GM06990 (cell line): ENCODE measurements around the gene BEAN1.

Source experiments
- DNase-seq: peaks from one replicate; pipeline ENCODE4 v3.0.0-alpha.2; 2011; ENCODE audit not compliant: insufficient read length; ENCODE audit errors: extremely low read depth
- H3K27me3 ChIP-seq: replicated peaks from 2 replicates; pipeline ENCODE4 v1.6.0; 2011; ENCODE audit warnings: low read length; ENCODE audit not compliant: control insufficient read depth, insufficient read depth
- H3K36me3 ChIP-seq: 2 replicates; pipeline ENCODE4 v1.5.1; 2011; ENCODE audit warnings: low read length; ENCODE audit not compliant: control insufficient read depth, insufficient read depth
- H3K4me3 ChIP-seq: replicated peaks from 2 replicates; pipeline ENCODE4 v1.5.1; 2011; ENCODE audit warnings: low read depth, mild to moderate bottlenecking, control low read depth, low read length
- TF ChIP-seq, protein P1 (sequence below): IDR thresholded peaks from 2 replicates; pipeline ENCODE4 v1.5.1; 2011; ENCODE audit warnings: low read length, control low read depth, mild to moderate bottlenecking, inconsistent platforms; ENCODE audit not compliant: insufficient read depth, poor library complexity, severe bottlenecking

BEAN1 gene

DNA sequence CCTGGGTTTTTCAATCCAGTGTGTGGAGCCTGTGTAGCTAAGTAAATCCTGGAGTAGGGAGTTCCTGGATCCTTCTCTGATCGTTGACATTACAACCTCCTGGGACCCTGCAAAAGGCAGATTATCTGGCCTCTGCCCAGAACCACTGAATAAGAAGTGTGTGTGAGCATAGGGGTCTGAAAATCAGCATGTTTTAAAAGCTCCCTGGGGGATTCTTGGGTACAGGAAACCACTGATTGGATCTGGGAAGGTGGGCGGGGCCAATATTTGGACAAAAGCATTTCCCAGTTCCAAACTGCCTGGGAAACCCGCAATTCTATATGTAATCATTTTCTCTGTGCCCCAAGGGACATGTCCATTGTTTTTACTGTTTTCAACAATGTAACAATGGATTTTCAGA, 27.2 kb upstream of the BEAN1 start:
- TF ChIP-seq, protein P1, sequence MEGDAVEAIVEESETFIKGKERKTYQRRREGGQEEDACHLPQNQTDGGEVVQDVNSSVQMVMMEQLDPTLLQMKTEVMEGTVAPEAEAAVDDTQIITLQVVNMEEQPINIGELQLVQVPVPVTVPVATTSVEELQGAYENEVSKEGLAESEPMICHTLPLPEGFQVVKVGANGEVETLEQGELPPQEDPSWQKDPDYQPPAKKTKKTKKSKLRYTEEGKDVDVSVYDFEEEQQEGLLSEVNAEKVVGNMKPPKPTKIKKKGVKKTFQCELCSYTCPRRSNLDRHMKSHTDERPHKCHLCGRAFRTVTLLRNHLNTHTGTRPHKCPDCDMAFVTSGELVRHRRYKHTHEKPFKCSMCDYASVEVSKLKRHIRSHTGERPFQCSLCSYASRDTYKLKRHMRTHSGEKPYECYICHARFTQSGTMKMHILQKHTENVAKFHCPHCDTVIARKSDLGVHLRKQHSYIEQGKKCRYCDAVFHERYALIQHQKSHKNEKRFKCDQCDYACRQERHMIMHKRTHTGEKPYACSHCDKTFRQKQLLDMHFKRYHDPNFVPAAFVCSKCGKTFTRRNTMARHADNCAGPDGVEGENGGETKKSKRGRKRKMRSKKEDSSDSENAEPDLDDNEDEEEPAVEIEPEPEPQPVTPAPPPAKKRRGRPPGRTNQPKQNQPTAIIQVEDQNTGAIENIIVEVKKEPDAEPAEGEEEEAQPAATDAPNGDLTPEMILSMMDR = no peak
- Histone ChIP-seq H3K4me3 (no peak overlapping the region), H3K27me3 (no peaks in the 10 kb centered on the region; the same call in 1 of the 2 replicates), H3K36me3 (no peaks in the 10 kb centered on the region)
- no peak for DNase-seq

DNA sequence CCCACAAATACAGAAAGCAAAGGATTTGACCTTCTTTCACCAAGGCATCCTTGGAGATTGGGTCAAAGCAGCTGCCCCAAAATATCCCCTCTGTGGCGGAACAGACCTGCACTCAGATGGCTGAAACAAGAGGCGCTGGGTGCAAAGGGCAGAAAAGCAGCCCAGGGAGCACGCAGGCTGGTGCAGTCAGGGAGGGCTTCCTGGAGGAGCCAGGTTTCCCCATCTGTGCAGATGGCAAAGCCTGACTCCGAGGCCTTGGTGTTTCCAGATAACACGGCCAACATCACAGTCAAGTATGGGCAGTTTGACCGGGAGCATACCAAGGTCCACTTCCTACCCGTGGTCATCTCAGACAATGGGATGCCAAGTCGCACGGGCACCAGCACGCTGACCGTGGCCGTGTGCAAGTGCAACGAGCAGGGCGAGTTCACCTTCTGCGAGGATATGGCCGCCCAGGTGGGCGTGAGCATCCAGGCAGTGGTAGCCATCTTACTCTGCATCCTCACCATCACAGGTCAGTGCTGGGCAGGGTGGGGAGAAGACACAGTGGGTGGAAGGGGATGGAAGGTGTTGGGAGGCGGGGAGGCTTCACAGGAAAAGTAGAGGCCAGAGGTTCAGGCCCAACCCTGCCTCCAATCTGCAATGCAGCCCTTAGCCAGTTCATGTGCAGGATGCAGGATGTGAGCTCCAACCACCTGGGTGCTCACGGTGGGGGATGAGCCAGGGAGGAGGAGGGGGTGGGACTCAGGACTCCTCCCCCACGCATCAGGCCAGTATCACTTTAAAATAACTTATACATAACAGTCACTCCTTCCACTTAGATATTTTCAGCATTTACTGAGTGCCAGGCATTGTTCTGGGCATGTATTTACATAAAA, 26.4 kb upstream of the BEAN1 start:
- H3K4me3 ChIP-seq = no peak overlapping the region
- no peak for DNase-seq

DNA sequence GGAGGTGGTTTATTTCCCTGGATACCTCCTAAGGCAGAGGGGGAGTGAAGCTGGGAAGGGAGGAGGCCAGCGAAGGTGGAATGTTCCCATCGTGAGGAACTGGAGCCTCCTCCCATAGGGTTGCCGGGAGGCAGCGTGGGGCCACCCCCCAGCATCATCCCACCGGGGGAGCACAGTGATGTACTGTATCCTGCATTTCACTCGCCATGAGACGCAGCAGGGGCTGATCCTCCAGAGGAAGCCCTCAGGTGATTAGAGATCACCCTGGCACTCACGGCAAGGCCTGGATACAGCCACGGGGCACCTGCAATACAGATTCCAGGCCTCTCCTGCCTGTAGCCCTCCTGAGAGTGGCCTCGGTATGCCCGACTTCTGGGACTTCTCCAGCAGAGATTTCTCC, 25.5 kb upstream of the BEAN1 start:
- Histone ChIP-seq H3K4me3 (no peak overlapping the region), H3K27me3 (no peaks in the 10 kb centered on the region; the same call in 1 of the 2 replicates), H3K36me3 (no peaks in the 10 kb centered on the region)
- TF ChIP-seq, protein P1 = no peak
- DNase-seq = no peak

More for the DNA sequence above, 26.4 kb upstream of the BEAN1 start:
- no peaks in the 10 kb centered on the region; the same call in 1 of the 2 replicates for H3K27me3 ChIP-seq
- H3K36me3 ChIP-seq = no peaks in the 10 kb centered on the region
- TF ChIP-seq, protein P1 = no peak

DNA sequence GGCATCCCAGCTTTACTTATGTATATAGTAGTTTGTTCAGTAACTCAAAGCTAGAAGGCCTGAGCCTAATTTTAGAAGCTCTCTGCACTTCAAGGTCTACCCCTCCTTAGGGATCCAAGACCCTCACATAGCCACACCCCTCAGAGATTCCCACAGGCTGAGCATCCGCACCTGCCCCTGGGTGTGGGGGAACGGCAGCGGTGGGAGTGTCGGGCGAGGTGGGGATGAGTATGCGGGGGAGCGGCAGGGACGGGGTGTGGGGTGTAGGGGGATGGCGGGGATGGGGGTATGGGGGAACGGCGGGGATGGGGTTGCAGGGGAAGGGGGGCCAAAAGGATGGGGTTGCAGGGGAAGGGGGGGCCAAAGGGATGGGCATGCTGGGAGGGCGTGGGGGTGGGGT, 24.9 kb upstream of the BEAN1 start:
- TF ChIP-seq, protein P1 = no peak

DNA sequence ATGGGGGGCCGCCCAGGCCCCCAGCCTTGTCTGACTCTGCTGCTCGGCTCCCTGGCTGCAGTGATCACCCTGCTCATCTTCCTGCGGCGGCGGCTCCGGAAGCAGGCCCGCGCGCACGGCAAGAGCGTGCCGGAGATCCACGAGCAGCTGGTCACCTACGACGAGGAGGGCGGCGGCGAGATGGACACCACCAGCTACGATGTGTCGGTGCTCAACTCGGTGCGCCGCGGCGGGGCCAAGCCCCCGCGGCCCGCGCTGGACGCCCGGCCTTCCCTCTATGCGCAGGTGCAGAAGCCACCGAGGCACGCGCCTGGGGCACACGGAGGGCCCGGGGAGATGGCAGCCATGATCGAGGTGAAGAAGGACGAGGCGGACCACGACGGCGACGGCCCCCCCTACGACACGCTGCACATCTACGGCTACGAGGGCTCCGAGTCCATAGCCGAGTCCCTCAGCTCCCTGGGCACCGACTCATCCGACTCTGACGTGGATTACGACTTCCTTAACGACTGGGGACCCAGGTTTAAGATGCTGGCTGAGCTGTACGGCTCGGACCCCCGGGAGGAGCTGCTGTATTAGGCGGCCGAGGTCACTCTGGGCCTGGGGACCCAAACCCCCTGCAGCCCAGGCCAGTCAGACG, 24.4 kb upstream of the BEAN1 start:
- Histone ChIP-seq H3K36me3 (no peaks in the 10 kb centered on the region), H3K4me3 (no peak overlapping the region), H3K27me3 (no peaks in the 10 kb centered on the region; the same call in 1 of the 2 replicates)
- DNase-seq = no peak
- TF ChIP-seq, protein P1 = no peak

More for the DNA sequence above, 24.9 kb upstream of the BEAN1 start:
- Histone ChIP-seq H3K27me3 (no peaks in the 10 kb centered on the region; the same call in 1 of the 2 replicates), H3K4me3 (no peak overlapping the region), H3K36me3 (no peaks in the 10 kb centered on the region)
- no peak for DNase-seq
